NT2/D1 (cell line): ENCODE data around the gene DYRK3.

ENCODE experiments used
- SUZ12 ChIP-seq: IDR thresholded peaks from 2 replicates; pipeline ENCODE4 v1.6.1; 2011; ENCODE audit not compliant: insufficient read length, insufficient read depth; ENCODE audit errors: extremely low read depth
- YY1 ChIP-seq: IDR thresholded peaks from 2 replicates; pipeline ENCODE4 v1.6.1; 2011; ENCODE audit not compliant: insufficient read length, insufficient read depth
- ZNF274 ChIP-seq: IDR thresholded peaks from 2 replicates; pipeline ENCODE4 v1.6.1; 2011; ENCODE audit warnings: mild to moderate bottlenecking, low read depth, low read length

DNA sequence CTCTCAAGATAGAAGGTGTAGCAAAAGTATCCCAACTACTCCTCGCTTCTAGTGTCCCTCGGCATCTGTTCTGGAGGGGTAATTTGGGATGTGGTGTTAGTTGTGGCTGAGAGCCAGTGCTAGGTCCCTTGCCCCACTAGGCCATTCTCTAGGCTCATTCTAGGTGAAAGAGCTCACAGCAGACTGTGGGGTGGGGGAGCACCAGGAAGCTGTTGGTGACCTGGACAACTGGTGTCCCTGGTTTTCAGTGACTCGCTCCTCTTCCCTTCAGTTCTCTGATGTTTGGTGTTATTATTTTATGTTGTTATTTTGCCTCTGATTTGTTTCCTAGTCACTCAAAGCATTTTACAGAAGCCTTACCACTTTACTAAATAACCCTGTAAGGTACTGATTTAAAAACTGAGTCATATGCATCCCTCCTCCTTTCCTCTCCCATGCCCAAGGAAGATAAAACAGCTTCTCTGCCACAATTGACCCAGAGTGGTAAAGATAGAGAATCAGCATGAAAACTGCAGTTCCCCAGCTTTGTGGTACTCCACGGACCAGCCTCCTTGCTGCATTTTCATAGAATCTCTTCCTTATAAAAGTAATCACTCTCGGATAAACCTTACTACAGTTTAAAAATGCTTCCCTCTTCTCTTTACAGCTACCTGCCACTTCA, 14.1 kb downstream of the DYRK3 start:
- no peak for TF ChIP-seq ZNF274
- TF ChIP-seq YY1, result no peak
- no peak for TF ChIP-seq SUZ12
